Chondrocyte (in vitro differentiated cells): Measurements from ENCODE around the gene CCDC201. TPM values are rescaled to one million over a fixed set of nuclear protein-coding genes. Genes with fewer than 3 reads are reported as not detected.
"Not testable (repeated sequence)": the region's sequence is repeated elsewhere in the genome, so short reads cannot be mapped to it uniquely, and the experiment has no call there.

ENCODE experiments used
- DNase-seq: peaks from one replicate; pipeline ENCODE4 v3.0.0; 2021; ENCODE audit warnings: mixed read lengths, low spot score
- H3K27ac Mint-ChIP-seq: one replicate; pipeline ENCODE4 v1.8.0; 2021; ENCODE audit warnings: mild to moderate bottlenecking, moderate library complexity, mixed read lengths; ENCODE audit not compliant: unreplicated experiment
- H3K27me3 Mint-ChIP-seq: 2 replicates; pipeline ENCODE4 v1.8.0; 2021; ENCODE audit warnings: low read depth, mixed read lengths
- H3K36me3 Mint-ChIP-seq: 2 replicates; pipeline ENCODE4 v1.8.0; 2021; ENCODE audit warnings: low read depth, mixed read lengths
- H3K4me1 Mint-ChIP-seq: 2 replicates; pipeline ENCODE4 v1.8.0; 2021; ENCODE audit warnings: low read depth, mild to moderate bottlenecking, mixed read lengths
- H3K4me3 Mint-ChIP-seq: one replicate; pipeline ENCODE4 v1.8.0; 2021; ENCODE audit warnings: mild to moderate bottlenecking, moderate library complexity, mixed read lengths; ENCODE audit not compliant: unreplicated experiment
- H3K9me3 Mint-ChIP-seq: 2 replicates; pipeline ENCODE4 v1.8.0; 2021; ENCODE audit warnings: low read depth, mixed read lengths
- total RNA-seq: library from RNA; stranded (reverse); gene quantifications from 3 replicates; pipeline ENCODE4 v1.2.1, GENCODE V29; 2021
- TF ChIP-seq, protein P1 (sequence below): fragments of 200-600 bp; sonication (generic); IDR thresholded peaks from 2 replicates; pipeline ENCODE4 v1.5.0; 2021; ENCODE audit warnings: antibody characterized with exemption, mild to moderate bottlenecking, moderate library complexity

The CCDC201 gene
- total RNA-seq, 1 donor from 2014 or later = not detected

DNA sequence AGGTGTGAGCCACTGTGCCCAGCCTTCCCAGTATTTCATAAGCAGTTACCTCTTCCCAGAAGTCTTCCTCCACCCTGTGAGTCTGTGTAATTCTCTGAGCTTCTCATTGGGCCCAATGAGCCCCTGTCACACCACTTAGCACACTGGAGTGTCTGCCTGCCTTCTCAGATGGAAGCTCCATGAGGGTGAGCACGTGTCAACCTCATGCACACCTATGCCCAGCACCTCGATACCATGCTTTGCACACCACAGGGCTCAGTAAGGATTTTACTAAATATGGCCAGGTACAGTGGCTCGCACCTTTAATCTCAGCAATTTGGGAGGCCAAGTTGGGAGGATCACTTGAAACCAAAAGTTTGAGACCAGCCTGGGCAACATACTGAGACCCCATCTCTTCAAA is 46.3 kb downstream of the CCDC201 start:
- H3K27ac Mint-ChIP-seq, H3K4me3 Mint-ChIP-seq, H3K27me3 Mint-ChIP-seq, H3K9me3 Mint-ChIP-seq, DNase-seq, H3K4me1 Mint-ChIP-seq, H3K36me3 Mint-ChIP-seq: not testable (repeated sequence)

DNA sequence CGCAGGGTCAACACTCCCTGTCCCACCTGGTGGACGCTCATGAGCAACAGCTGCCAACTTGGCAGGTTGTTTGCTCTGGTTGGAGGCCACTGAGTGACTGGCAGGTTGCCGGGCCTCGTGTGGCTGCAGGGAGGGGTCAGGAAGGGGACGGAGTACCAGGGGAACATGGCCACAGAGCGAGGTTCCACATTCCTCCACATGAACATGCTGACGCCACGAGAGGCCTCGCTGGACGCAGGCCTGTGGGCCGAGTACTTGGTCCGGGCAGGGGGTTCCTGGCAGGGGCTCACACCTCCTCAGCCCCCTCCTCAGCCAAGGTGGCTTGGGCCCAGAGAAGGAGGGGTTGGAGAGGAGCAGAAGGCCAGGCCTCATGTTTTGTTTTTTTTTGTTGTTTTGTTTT is 54.1 kb downstream of the CCDC201 start:
- not testable (repeated sequence) for H3K36me3 Mint-ChIP-seq, H3K9me3 Mint-ChIP-seq, DNase-seq, H3K27ac Mint-ChIP-seq, H3K4me1 Mint-ChIP-seq, H3K27me3 Mint-ChIP-seq, H3K4me3 Mint-ChIP-seq

DNA sequence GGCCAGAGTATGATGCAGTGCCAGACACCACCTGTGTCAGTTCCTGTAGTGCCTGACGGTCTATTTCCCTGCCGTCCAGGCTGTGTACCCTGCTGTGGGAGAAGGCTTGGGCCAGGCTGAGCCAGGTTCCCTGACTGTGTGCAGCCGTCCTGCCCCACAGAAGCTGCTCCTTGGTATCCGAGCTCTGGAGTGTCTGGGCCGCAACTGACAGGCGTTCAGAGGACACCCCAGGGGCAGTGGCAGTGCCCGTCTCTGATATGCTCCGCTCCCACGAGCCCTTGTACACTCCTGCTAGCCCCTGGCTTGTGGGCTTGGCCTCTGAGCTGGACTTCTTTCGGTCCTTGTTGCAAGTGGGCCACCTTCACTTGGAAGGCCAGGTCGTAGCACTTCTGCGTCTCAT is 55.0 kb downstream of the CCDC201 start:
- not testable (repeated sequence) for H3K36me3 Mint-ChIP-seq, H3K4me1 Mint-ChIP-seq, H3K9me3 Mint-ChIP-seq, DNase-seq, H3K27me3 Mint-ChIP-seq, H3K4me3 Mint-ChIP-seq, H3K27ac Mint-ChIP-seq

DNA sequence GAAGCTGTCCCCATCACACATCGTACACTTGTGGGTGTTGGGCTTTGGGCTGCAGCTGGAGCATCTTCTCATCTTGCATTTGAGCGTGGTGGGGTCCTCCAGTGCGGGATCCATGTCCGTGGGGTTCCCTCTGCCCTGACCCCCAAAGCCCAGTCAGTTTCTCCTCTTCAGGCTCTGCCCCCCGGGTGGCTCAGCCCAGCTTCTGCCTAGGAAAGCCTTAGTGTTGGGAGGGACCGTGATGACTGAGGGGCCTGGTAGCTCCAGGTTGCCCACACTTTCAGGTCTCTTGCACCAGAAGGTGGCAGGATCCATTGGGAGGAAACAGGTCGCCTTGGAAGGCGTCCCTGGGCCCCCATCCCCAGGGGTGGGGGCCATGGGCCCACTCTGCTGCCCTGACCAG is 55.9 kb downstream of the CCDC201 start:
- H3K36me3 Mint-ChIP-seq, DNase-seq, H3K4me3 Mint-ChIP-seq, H3K9me3 Mint-ChIP-seq, H3K4me1 Mint-ChIP-seq, H3K27ac Mint-ChIP-seq, H3K27me3 Mint-ChIP-seq: not testable (repeated sequence)

DNA sequence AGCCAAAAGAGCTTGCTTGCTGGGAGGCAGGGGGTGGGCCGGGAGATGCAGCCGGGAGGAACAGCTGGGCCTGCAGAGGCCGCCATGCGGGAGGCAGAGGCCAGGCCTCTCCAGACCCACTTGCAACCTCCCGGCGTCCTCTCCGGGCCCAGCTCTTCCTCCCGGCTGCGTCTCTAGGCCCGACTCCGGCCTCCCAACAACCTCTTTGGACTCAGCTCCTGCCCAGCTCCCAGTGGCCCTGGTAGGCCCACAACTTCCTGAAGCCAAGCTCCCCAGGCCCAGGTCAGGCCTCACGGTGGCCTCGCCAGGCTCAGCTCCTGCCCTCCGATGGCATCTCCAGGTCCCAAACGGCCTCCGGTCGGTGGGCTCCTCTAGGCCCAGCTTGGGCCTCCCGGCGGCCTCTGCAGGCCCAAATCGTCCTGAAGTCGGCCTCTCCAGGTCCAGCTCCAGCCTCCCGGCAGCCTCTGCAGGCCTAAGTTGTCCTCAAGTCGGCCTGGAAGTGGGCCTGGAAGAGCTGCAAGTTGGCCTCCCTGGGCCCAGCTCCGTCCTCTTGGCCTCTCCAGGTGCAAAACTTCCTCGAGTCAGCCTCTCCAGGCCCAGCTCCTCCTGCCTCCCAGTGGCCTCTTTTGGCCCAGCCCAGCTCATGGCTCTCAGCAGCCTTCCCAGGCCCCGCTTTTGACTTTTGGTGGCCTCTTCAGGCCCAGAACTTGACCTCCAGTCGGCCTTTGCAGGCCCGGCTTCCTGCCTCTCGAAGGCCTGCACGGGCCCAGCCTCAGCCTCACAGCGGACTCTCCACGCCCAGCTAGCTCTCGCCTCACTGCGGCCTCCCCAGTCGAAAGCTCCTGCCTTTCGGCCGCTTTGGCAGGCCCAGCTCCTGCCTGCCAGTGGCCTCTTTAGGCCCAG is 58.4 kb downstream of the CCDC201 start:
- not testable (repeated sequence) for H3K9me3 Mint-ChIP-seq, H3K36me3 Mint-ChIP-seq, H3K27me3 Mint-ChIP-seq, DNase-seq, H3K4me1 Mint-ChIP-seq, H3K4me3 Mint-ChIP-seq, H3K27ac Mint-ChIP-seq

DNA sequence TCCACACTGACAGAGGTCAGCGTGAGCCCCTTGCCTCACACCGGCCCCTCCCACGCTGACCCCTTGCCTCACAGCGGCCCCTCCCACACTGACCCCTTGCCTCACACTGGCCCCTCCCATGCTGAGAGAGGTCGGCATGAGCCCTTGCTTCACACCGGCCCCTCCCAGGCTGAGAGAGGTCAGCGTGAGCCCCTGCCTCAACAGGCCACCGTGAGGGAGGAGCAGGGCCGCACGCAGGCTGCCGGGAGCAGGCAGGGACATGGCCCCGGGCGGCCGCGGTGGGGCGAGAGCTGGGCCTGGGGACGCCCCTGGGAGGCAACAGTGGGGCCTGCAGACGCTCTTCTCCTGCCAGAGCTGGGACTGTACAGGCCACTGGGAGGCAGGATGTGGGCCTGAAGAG is 59.1 kb downstream of the CCDC201 start:
- H3K9me3 Mint-ChIP-seq, H3K4me1 Mint-ChIP-seq, H3K27me3 Mint-ChIP-seq, H3K4me3 Mint-ChIP-seq, H3K27ac Mint-ChIP-seq, DNase-seq, H3K36me3 Mint-ChIP-seq: not testable (repeated sequence)

DNA sequence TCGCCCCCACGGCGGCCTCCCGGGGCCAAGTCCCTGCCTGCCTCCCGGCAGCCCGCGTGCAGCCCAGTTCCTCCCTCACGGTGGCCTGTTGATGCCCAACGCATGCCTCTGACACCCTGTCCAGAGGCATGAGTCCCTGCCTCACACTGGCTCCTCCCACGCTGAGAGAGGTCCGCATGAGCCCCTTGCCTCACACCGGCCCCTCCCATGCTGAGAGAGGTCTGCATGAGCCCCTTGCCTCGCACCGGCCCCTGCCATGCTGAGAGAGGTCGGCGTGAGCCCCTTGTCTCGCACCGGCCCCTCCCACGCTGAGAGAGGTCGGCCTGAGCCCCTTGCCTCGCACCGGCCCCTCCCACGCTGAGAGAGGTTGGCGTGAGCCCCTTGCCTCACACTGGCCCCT is 59.9 kb downstream of the CCDC201 start:
- Mint-ChIP-seq H3K4me3 (no peak overlapping the region), H3K4me1 (no peaks in the 10 kb centered on the region), H3K9me3 (no peaks in the 10 kb centered on the region), H3K36me3 (peaks cover 2% of the 10 kb centered on the region), H3K27me3 (no peaks in the 10 kb centered on the region), H3K27ac (no peak overlapping the region)
- no peak for DNase-seq
- TF ChIP-seq, protein P1, sequence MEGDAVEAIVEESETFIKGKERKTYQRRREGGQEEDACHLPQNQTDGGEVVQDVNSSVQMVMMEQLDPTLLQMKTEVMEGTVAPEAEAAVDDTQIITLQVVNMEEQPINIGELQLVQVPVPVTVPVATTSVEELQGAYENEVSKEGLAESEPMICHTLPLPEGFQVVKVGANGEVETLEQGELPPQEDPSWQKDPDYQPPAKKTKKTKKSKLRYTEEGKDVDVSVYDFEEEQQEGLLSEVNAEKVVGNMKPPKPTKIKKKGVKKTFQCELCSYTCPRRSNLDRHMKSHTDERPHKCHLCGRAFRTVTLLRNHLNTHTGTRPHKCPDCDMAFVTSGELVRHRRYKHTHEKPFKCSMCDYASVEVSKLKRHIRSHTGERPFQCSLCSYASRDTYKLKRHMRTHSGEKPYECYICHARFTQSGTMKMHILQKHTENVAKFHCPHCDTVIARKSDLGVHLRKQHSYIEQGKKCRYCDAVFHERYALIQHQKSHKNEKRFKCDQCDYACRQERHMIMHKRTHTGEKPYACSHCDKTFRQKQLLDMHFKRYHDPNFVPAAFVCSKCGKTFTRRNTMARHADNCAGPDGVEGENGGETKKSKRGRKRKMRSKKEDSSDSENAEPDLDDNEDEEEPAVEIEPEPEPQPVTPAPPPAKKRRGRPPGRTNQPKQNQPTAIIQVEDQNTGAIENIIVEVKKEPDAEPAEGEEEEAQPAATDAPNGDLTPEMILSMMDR = no peak

DNA sequence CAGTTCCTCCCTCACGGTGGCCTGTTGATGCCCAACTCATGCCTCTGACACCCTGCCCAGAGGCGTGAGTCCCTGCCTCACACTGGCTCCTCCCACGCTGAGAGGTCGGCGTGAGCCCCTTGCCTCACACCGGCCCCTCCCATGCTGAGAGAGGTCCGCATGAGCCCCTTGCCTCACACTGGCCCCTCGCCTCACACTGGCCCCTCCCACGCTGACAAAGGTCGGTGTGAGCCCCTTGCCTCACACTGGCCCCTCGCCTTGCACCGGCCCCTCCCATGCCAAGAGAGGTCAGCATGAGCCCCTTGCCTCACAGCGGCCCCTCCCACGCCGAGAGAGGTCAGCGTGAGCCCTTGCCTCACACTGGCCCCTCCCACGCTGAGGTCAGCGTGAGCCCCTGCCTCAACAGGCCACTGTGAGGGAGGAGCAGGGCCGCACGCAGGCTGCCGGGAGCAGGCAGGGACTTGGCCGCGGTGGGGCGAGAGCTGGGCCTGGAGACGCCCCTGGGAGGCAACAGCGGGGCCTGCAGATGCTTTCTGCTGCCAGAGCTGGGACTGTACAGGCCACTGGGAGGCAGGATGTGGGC is 61.1 kb downstream of the CCDC201 start:
- H3K27ac Mint-ChIP-seq, H3K36me3 Mint-ChIP-seq, DNase-seq, H3K4me1 Mint-ChIP-seq, H3K27me3 Mint-ChIP-seq, H3K9me3 Mint-ChIP-seq, H3K4me3 Mint-ChIP-seq: not testable (repeated sequence)

DNA sequence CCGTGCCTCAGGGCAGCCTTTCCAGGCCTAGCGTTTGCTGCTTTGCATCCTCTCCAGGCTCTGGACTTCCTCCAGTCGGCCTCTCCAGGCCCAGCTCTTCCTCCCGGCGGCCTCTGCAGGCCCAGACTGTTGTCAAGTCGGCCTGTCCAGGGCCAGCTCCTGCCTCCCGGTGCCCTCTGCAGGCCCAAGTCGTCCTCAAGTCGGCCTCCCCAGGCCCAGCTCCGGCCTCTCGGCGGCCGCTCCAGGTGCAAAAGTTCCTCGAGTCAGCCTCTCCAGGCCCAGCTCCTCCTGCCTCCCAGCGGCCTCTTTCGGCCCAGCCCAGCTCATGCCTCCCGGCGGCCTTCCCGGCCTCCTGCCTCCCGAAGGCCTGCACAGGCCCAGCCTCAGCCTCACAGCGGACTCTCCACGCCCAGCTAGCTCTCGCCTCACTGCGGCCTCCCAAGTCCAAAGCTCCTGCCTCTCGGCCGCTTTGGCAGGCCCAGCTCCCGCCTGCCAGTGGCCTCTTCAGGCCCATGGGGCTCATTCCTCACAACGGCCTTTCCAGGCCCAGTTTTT is 62.4 kb downstream of the CCDC201 start:
- H3K4me3 Mint-ChIP-seq, H3K36me3 Mint-ChIP-seq, H3K27me3 Mint-ChIP-seq, DNase-seq, H3K27ac Mint-ChIP-seq, H3K9me3 Mint-ChIP-seq, H3K4me1 Mint-ChIP-seq: not testable (repeated sequence)

Other genes with a start within 250 kb of the CCDC201 start
- gene IGFBP1, start 15.4 kb upstream of the CCDC201 start, total RNA-seq = 0.30 to 1.7 TPM (median 0.62 TPM) in 3 replicates
- 1,747 to 1,749 TPM (median 1,748 TPM) in 3 replicates for gene IGFBP3, start 48.2 kb upstream of the CCDC201 start, total RNA-seq